ENCODE data around the gene RALY.
A peak's percentile ranks its signal among the peaks of the same experiment; 100 is the strongest.

The RALY gene

GRCh38 chr20:34047010-34047687, 53.4 kb downstream of the RALY start:
- no peak for DNase-seq (ENCODE audit: low spot score)

- DNase-seq (ENCODE audit: low spot score), result no peak
These were observed 54.2 kb downstream of the RALY start for GRCh38 chr20:34047917-34048316.

GRCh38 chr20:34049389-34049788, 55.7 kb downstream of the RALY start:
- no peak for DNase-seq (ENCODE audit: low spot score)

- no peak for DNase-seq (ENCODE audit: low spot score)
These were observed 56.4 kb downstream of the RALY start for GRCh38 chr20:34049897-34050695.

GRCh38 chr20:34052414-34052813, 58.7 kb downstream of the RALY start:
- DNase-seq (ENCODE audit: low spot score), result no peak

GRCh38 chr20:34055290-34055689, 61.6 kb downstream of the RALY start:
- DNase-seq (ENCODE audit: low spot score), result no peak

- no peak for DNase-seq (ENCODE audit: low spot score)
These were observed 65.1 kb downstream of the RALY start for GRCh38 chr20:34058831-34059230.

- no peak for DNase-seq (ENCODE audit: low spot score)
These were observed 67.3 kb downstream of the RALY start for GRCh38 chr20:34060970-34061369.

- no peak for DNase-seq (ENCODE audit: low spot score)
These were observed 68.0 kb downstream of the RALY start for GRCh38 chr20:34061695-34062094.

GRCh38 chr20:34062570-34063482, 69.1 kb downstream of the RALY start:
- DNase-seq (ENCODE audit: low spot score), result peak; percentile 35

GRCh38 chr20:34064286-34064685, 70.6 kb downstream of the RALY start:
- DNase-seq (ENCODE audit: low spot score), result peak; percentile 41

- no peak for DNase-seq (ENCODE audit: low spot score)
These were observed 71.5 kb downstream of the RALY start for GRCh38 chr20:34065260-34065659.

GRCh38 chr20:34066476-34067090, 72.9 kb downstream of the RALY start:
- DNase-seq (ENCODE audit: low spot score), result no peak

- no peak for DNase-seq (ENCODE audit: low spot score)
These were observed 74.3 kb downstream of the RALY start for GRCh38 chr20:34068001-34068400.

- peak; percentile 84 for DNase-seq (ENCODE audit: low spot score)
These were observed 75.8 kb downstream of the RALY start for GRCh38 chr20:34069341-34070078.

GRCh38 chr20:34070079-34070439, 76.3 kb downstream of the RALY start:
- no peak for DNase-seq (ENCODE audit: low spot score)

GRCh38 chr20:34070859-34071258, 77.1 kb downstream of the RALY start:
- no peak for DNase-seq (ENCODE audit: low spot score)

- DNase-seq (ENCODE audit: low spot score), result no peak
These were observed 78.4 kb downstream of the RALY start for GRCh38 chr20:34072076-34072475.

GRCh38 chr20:34072778-34073177, 79.1 kb downstream of the RALY start:
- DNase-seq (ENCODE audit: low spot score), result no peak

GRCh38 chr20:34074101-34074760, 80.5 kb downstream of the RALY start:
- DNase-seq (ENCODE audit: low spot score), result no peak

- no peak for DNase-seq (ENCODE audit: low spot score)
These were observed 81.9 kb downstream of the RALY start for GRCh38 chr20:34075647-34076046.

Measured in hematopoietic multipotent progenitor cell treated with erythropoietin and hydrocortisone succinate and interleukin-3 and kit ligand, for 15 days (in vitro differentiated cells).